Testis (tissue), 2 donors: Measurements from ENCODE around the gene SRRM2.

Experiments used
- CTCF ChIP-seq, 3 experiments: fragments of 450-650 bp in 2 of 3; fragments of 200-600 bp in 1 of 3; sonication (generic) in 1 of 3; IDR thresholded peaks; one replicate each; pipeline ENCODE4 v1.5.1; 2016 to 2019; ENCODE audit warnings: antibody characterized with exemption in 3 of 3, mild to moderate bottlenecking in 2 of 3, moderate library complexity in 1 of 3
- POLR2A ChIP-seq: fragments of 450-650 bp; IDR thresholded peaks from one replicate; pipeline ENCODE4 v1.6.1; 2017; ENCODE audit warnings: antibody characterized with exemption, mild to moderate bottlenecking, moderate library complexity

GRCh38 chr16:2716948-2717347 lies 35.5 kb upstream of the SRRM2 start:
- TF ChIP-seq POLR2A (no peak), CTCF (IDR thresholded peaks at IDR 0.05) (no peak)
